HepG2 (cell line): Measurements from ENCODE around the gene RIPOR1. TPM values are rescaled to one million over a fixed set of nuclear protein-coding genes. Genes with fewer than 3 reads are reported as not detected.
A peak's percentile ranks its signal among the peaks of the same experiment; 100 is the strongest.

ENCODE experiments used
- ARID2 ChIP-seq: sonication (generic); formaldehyde crosslinking; IDR thresholded peaks from 2 replicates; pipeline ENCODE4 v1.8.1; 2022; ENCODE audit warnings: mild to moderate bottlenecking, missing genetic modification reagents, borderline replicate concordance
- CBX1 ChIP-seq: IDR thresholded peaks from one replicate; pipeline ENCODE4 v1.6.1; 2016; ENCODE audit warnings: antibody characterized with exemption, low read depth
- ETV6 ChIP-seq: sonication (generic); formaldehyde crosslinking; conservative IDR thresholded peaks from 2 replicates; pipeline ENCODE4 v1.4.0; 2020; ENCODE audit warnings: missing genetic modification reagents
- HOXA3 ChIP-seq: sonication (generic); formaldehyde crosslinking; IDR thresholded peaks from 2 replicates; pipeline ENCODE4 v1.5.0; 2020; ENCODE audit warnings: missing genetic modification reagents
- KDM2A ChIP-seq: sonication (generic); formaldehyde crosslinking; IDR thresholded peaks from 2 replicates; pipeline ENCODE4 v1.4.0; 2020; ENCODE audit warnings: low read depth, missing genetic modification reagents, borderline replicate concordance
- MED8 ChIP-seq: sonication (generic); formaldehyde crosslinking; IDR thresholded peaks from 2 replicates; pipeline ENCODE4 v1.8.1; 2023; ENCODE audit warnings: mild to moderate bottlenecking, missing genetic modification reagents; ENCODE audit not compliant: insufficient replicate concordance
- RNF2 ChIP-seq: fragments of 450-650 bp; conservative IDR thresholded peaks from 2 replicates; pipeline ENCODE4 v1.6.1; 2016; ENCODE audit warnings: low read depth
- THAP9 ChIP-seq: sonication (generic); formaldehyde crosslinking; IDR thresholded peaks from 2 replicates; pipeline ENCODE4; 2020; ENCODE audit warnings: missing genetic modification reagents, mild to moderate bottlenecking, borderline replicate concordance
- ZBTB42 ChIP-seq: sonication (generic); formaldehyde crosslinking; IDR thresholded peaks from 2 replicates; pipeline ENCODE4 v1.5.0; 2020; ENCODE audit warnings: mild to moderate bottlenecking, missing genetic modification reagents
- ZFP41 ChIP-seq: sonication (generic); formaldehyde crosslinking; IDR thresholded peaks from 2 replicates; pipeline ENCODE4 v1.4.0; 2020; ENCODE audit warnings: mild to moderate bottlenecking, missing genetic modification reagents, borderline replicate concordance
- ZNF451 ChIP-seq: sonication (generic); formaldehyde crosslinking; IDR thresholded peaks from 2 replicates; pipeline ENCODE4 v1.5.0; 2020; ENCODE audit warnings: mild to moderate bottlenecking, missing genetic modification reagents
- ZNF501 ChIP-seq: sonication (generic); formaldehyde crosslinking; IDR thresholded peaks from 2 replicates; pipeline ENCODE4 v1.5.1; 2020; ENCODE audit warnings: mild to moderate bottlenecking, moderate library complexity, missing genetic modification reagents
- ZNF567 ChIP-seq: sonication (generic); formaldehyde crosslinking; IDR thresholded peaks from 2 replicates; pipeline ENCODE4 v1.8.1; 2023; ENCODE audit warnings: mild to moderate bottlenecking, missing genetic modification reagents, borderline replicate concordance
- ZNF629 ChIP-seq: sonication (generic); formaldehyde crosslinking; conservative IDR thresholded peaks from 2 replicates; pipeline ENCODE4 v1.5.0; 2020; ENCODE audit warnings: missing genetic modification reagents
- ZNF670 ChIP-seq: sonication (generic); formaldehyde crosslinking; IDR thresholded peaks from 2 replicates; pipeline ENCODE4 v1.8.0; 2022; ENCODE audit warnings: mild to moderate bottlenecking, missing genetic modification reagents, borderline replicate concordance
- ZNF703 ChIP-seq: sonication (generic); formaldehyde crosslinking; IDR thresholded peaks from 2 replicates; pipeline ENCODE4 v1.5.1; 2020; ENCODE audit warnings: missing genetic modification reagents, mild to moderate bottlenecking, moderate library complexity, borderline replicate concordance
- ZSCAN25 ChIP-seq: sonication (generic); formaldehyde crosslinking; IDR thresholded peaks from 2 replicates; pipeline ENCODE4 v1.8.0; 2022; ENCODE audit warnings: mild to moderate bottlenecking, missing genetic modification reagents
- polyA plus RNA-seq, 8 experiments: library from polyadenylated mRNA; depleted of rRNA in 3 of 8; stranded (reverse) in 7 of 8; unstranded in 1 of 8; fragments of >200 nt; fragmentation: Illumina TruSeq in 4 of 8; extraction: Trizol in 4 of 8; gene quantifications; 2 replicates each; pipeline versions ENCODE4 v1.2.1 to v1.2.3, GENCODE V29; 2011 to 2016; ENCODE audit warnings: low read depth in 4 of 8, missing spikeins in 1 of 8, mixed read lengths in 1 of 8; ENCODE audit not compliant: insufficient read depth in 1 of 8
- total RNA-seq, 5 experiments: library from RNA; depleted of rRNA; stranded (reverse); fragments of >200 nt; fragmentation: Illumina TruSeq; extraction: Trizol; gene quantifications; 2 replicates each; pipeline ENCODE4 v1.2.3, GENCODE V29; 2016; ENCODE audit warnings: low read depth in 1 of 5
- TF ChIP-seq, protein P1 (sequence below): sonication (generic); formaldehyde crosslinking; IDR thresholded peaks from 2 replicates; pipeline ENCODE4 v1.4.0; 2020; ENCODE audit warnings: missing genetic modification reagents
- TF ChIP-seq, protein P2 (sequence below): sonication (generic); formaldehyde crosslinking; conservative IDR thresholded peaks from 2 replicates; pipeline ENCODE4 v1.4.0; 2020; ENCODE audit warnings: missing genetic modification reagents

The RIPOR1 gene
- total and polyA plus RNA-seq, 2 of the 13 experiments (the other 11 are each of a cell fraction or from before 2014, with no cell fraction given): 4.6 to 8.1 TPM

DNA sequence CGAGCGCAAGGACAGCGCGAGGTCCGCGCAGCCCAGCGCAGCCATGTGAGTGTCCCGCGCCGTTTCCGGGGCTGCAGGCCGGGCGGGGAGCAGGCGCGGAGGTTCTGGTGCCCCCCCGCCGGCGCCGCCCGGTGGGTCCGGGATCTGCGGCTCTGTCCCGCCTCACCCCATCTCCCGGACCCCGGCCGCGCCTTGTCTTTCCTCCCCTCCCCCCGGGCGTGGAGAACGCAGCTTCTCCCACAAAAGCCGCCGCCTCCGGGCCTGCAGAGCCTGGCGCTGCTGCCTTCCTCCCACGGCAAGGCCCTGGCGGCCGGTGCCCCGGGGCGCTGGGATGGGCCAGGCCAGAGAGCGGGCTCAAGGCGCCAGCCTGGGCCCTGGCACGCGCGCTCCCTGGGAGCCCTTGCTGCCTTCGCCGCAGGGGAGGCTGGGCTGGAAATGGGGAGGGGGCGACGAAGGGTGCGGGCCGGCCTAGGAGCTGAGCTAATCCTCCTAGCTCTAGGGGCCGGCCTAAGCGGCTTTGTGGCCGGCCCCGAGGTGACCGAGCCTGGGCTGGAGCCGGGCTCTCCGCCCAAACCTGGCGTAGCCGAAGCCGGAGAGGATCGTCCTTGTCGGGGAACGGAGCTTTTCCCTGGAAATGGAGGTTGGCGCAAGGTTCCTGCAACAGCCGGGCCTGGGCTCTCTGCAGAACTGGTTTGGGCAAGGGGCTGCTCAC, 397 bp downstream of the RIPOR1 start (continued):
- TF ChIP-seq, protein P1, sequence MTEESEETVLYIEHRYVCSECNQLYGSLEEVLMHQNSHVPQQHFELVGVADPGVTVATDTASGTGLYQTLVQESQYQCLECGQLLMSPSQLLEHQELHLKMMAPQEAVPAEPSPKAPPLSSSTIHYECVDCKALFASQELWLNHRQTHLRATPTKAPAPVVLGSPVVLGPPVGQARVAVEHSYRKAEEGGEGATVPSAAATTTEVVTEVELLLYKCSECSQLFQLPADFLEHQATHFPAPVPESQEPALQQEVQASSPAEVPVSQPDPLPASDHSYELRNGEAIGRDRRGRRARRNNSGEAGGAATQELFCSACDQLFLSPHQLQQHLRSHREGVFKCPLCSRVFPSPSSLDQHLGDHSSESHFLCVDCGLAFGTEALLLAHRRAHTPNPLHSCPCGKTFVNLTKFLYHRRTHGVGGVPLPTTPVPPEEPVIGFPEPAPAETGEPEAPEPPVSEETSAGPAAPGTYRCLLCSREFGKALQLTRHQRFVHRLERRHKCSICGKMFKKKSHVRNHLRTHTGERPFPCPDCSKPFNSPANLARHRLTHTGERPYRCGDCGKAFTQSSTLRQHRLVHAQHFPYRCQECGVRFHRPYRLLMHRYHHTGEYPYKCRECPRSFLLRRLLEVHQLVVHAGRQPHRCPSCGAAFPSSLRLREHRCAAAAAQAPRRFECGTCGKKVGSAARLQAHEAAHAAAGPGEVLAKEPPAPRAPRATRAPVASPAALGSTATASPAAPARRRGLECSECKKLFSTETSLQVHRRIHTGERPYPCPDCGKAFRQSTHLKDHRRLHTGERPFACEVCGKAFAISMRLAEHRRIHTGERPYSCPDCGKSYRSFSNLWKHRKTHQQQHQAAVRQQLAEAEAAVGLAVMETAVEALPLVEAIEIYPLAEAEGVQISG: peak; percentile 66
- TF ChIP-seq KDM2A (CRISPR knock-in tag): 0 out of 2 replicates have a peak, but pooled peaks have one; percentile 1
- TF ChIP-seq MED8 (CRISPR knock-in tag): no peak
- peak; percentile 94 for TF ChIP-seq ARID2 (CRISPR knock-in tag)
- TF ChIP-seq CBX1: no peak
- TF ChIP-seq ZNF629 (CRISPR knock-in tag): no peak
- TF ChIP-seq ZNF670 (CRISPR knock-in tag): no peak; the same call in 1 of the 2 replicates
- TF ChIP-seq ETV6 (CRISPR knock-in tag): no peak; the same call in 1 of the 2 replicates
- TF ChIP-seq ZNF567: no peak
- TF ChIP-seq, protein P2, sequence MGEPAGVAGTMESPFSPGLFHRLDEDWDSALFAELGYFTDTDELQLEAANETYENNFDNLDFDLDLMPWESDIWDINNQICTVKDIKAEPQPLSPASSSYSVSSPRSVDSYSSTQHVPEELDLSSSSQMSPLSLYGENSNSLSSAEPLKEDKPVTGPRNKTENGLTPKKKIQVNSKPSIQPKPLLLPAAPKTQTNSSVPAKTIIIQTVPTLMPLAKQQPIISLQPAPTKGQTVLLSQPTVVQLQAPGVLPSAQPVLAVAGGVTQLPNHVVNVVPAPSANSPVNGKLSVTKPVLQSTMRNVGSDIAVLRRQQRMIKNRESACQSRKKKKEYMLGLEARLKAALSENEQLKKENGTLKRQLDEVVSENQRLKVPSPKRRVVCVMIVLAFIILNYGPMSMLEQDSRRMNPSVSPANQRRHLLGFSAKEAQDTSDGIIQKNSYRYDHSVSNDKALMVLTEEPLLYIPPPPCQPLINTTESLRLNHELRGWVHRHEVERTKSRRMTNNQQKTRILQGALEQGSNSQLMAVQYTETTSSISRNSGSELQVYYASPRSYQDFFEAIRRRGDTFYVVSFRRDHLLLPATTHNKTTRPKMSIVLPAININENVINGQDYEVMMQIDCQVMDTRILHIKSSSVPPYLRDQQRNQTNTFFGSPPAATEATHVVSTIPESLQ: no peak
- peak; percentile 15; the same call in 1 of the 2 replicates for TF ChIP-seq ZNF451 (CRISPR knock-in tag)
- no peak for TF ChIP-seq ZFP41 (CRISPR knock-in tag)
- TF ChIP-seq HOXA3 (CRISPR knock-in tag): peak; percentile 48; the same call in 1 of the 2 replicates
- peak; percentile 43; the same call in 1 of the 2 replicates for TF ChIP-seq ZNF501
- no peak for TF ChIP-seq ZBTB42 (CRISPR knock-in tag)
- TF ChIP-seq ZSCAN25: no peak
- peak; percentile 44; the same call in 1 of the 2 replicates for TF ChIP-seq RNF2
- peak; percentile 77; the same call in 1 of the 2 replicates for TF ChIP-seq ZNF703 (CRISPR knock-in tag)
- no peak for TF ChIP-seq THAP9 (CRISPR knock-in tag)
